ENCODE results near the gene CHST8.
"Not testable (repeated sequence)": the region's sequence is repeated elsewhere in the genome, so short reads cannot be mapped to it uniquely, and the experiment has no call there.

CHST8 gene

DNA sequence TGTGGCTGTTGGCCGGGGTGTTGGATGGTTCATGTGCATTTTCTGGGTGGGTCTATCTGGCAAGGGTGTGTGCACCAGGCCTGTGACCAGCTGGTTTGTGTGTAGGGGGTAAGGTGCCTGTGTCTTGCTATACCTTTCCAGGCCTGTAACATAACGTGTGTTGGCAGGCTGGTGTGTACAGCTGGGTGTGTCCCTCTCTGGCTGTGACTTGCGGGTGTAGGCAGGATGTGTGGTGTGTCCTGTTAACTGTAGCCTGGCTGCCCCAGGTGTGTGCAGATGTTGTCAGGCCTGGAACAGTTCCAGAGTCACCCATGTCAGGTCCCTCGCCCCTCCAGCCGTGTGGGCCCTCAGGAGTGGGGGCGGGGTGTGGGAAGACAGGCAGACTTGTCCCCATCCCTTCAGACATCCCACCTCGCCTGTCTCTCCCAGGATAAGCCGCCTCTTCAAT, 184.7 kb downstream of the CHST8 start:
- Mint-ChIP-seq H3K27ac (no peak overlapping the region), H3K36me3 (no peaks in the 10 kb centered on the region), H3K4me1 (no peaks in the 10 kb centered on the region), H3K9me3 (no peaks in the 10 kb centered on the region), H3K27me3 (peaks cover 2% of the 10 kb centered on the region), H3K4me3 (no peak overlapping the region)

DNA sequence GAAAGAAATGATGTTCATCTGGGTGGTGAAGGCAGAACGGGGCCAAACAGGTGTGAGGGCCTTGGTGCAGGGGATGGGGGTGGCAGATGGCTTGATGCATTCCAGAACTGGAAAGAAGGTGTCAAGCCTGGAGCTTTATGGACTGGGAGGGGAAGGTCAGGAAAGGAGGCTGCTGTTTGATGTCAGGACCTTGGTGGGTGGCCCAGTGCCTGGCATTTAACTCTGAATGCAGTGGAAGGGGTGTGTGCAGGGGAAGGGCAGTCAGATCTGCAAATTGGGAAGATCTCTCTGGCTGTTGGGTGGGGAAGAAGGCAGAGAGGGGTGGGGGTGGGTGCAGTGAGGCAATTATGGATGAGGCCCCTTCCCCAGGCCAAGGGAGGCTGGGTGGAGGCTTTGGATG, 186.6 kb downstream of the CHST8 start:
- Mint-ChIP-seq H3K36me3 (no peaks in the 10 kb centered on the region), H3K4me3 (no peak overlapping the region), H3K9me3 (no peaks in the 10 kb centered on the region), H3K27ac (no peak overlapping the region), H3K4me1 (no peaks in the 10 kb centered on the region), H3K27me3 (no peaks in the 10 kb centered on the region)

DNA sequence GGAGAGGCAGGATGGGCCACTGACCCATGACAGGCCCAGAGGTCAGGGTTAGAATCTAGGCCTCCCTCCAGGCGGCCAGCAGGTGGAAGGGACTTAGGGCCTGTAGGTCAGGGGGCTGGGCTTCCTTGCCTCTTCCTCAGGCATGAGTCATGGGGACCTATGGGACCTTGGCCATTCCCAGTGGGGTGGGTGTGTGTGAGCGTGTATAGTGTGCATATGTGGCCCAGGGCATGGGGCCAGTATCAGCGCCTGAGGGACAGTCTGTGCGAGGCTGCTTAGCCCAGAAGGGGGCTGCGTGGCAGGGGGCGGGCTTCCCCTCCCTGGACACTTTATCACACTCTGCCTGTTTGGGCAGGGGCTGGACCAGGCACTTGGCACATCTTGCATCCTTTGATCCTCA, 188.2 kb downstream of the CHST8 start:
- no peaks in the 10 kb centered on the region for H3K9me3 Mint-ChIP-seq
- no peaks in the 10 kb centered on the region for H3K27me3 Mint-ChIP-seq
- H3K4me1 Mint-ChIP-seq, result no peaks in the 10 kb centered on the region
- H3K27ac Mint-ChIP-seq, result peak overlapping the region; percentile 35
- H3K4me3 Mint-ChIP-seq, result no peak overlapping the region
- no peaks in the 10 kb centered on the region for H3K36me3 Mint-ChIP-seq

GRCh38 chr19:33810821-33811220, 189.1 kb downstream of the CHST8 start:
- no peak overlapping the region for H3K4me3 Mint-ChIP-seq
- no peaks in the 10 kb centered on the region for H3K27me3 Mint-ChIP-seq
- H3K27ac Mint-ChIP-seq, result no peak overlapping the region

DNA sequence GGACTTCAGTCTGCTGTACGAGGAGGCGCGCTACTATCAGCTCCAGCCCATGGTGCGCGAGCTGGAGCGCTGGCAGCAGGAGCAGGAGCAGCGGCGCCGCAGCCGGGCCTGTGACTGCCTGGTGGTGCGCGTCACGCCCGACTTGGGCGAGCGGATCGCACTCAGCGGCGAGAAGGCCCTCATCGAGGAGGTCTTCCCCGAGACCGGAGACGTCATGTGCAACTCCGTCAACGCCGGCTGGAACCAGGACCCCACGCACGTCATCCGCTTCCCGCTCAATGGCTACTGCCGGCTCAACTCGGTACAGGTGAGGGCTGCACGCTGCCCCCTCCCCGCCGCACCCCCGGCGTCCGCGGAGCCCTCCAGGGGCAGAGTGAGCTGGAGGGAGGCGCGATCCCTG, 189.5 kb downstream of the CHST8 start:
- no peaks in the 10 kb centered on the region for H3K4me1 Mint-ChIP-seq
- H3K9me3 Mint-ChIP-seq, result no peaks in the 10 kb centered on the region
- H3K27me3 Mint-ChIP-seq, result no peaks in the 10 kb centered on the region
- H3K27ac Mint-ChIP-seq, result no peak overlapping the region
- no peaks in the 10 kb centered on the region for H3K36me3 Mint-ChIP-seq
- no peak overlapping the region for H3K4me3 Mint-ChIP-seq

More at GRCh38 chr19:33810821-33811220, 189.1 kb downstream of the CHST8 start:
- Mint-ChIP-seq H3K9me3 (no peaks in the 10 kb centered on the region), H3K36me3 (no peaks in the 10 kb centered on the region), H3K4me1 (no peaks in the 10 kb centered on the region)

DNA sequence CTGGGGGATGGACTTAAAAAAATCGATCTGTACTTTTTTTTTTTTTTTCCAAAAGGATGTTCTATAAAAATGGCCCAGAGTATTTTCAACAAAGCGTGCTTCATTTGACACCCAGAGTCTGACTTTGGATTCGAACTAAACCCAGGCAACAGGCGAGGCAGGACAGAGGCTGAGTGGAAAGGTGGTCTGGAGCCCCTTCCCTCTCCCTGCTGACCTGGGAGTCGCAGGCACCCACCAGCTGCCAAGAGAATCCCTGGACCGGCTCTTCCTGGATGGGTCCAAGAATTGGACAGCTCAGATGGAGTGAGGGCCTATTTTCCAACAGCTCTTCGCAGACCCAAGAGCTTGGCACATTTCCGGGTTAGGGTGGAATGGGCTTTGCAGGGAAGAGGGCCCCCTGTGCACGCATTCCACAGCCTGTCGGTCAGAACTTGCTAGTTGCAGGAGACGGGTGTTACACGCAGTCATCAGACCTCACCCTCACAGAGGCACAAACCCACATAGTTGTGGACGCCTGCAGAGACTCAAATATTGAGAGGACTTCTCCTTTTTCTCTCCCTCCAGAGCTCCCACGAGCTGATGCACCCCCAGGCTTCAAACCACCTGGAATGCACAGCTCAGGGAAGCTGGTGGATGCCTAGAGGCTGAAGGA, 190.1 kb downstream of the CHST8 start:
- no peaks in the 10 kb centered on the region for H3K4me1 Mint-ChIP-seq
- no peak overlapping the region for H3K27ac Mint-ChIP-seq
- H3K27me3 Mint-ChIP-seq, result no peaks in the 10 kb centered on the region
- H3K4me3 Mint-ChIP-seq, result no peak overlapping the region
- no peaks in the 10 kb centered on the region for H3K9me3 Mint-ChIP-seq
- H3K36me3 Mint-ChIP-seq, result no peaks in the 10 kb centered on the region

GRCh38 chr19:33812388-33813330, 190.9 kb downstream of the CHST8 start:
- no peaks in the 10 kb centered on the region for H3K9me3 Mint-ChIP-seq
- no peak overlapping the region for H3K27ac Mint-ChIP-seq
- H3K4me3 Mint-ChIP-seq, result no peak overlapping the region
- no peaks in the 10 kb centered on the region for H3K36me3 Mint-ChIP-seq
- H3K27me3 Mint-ChIP-seq, result no peaks in the 10 kb centered on the region
- no peaks in the 10 kb centered on the region for H3K4me1 Mint-ChIP-seq

DNA sequence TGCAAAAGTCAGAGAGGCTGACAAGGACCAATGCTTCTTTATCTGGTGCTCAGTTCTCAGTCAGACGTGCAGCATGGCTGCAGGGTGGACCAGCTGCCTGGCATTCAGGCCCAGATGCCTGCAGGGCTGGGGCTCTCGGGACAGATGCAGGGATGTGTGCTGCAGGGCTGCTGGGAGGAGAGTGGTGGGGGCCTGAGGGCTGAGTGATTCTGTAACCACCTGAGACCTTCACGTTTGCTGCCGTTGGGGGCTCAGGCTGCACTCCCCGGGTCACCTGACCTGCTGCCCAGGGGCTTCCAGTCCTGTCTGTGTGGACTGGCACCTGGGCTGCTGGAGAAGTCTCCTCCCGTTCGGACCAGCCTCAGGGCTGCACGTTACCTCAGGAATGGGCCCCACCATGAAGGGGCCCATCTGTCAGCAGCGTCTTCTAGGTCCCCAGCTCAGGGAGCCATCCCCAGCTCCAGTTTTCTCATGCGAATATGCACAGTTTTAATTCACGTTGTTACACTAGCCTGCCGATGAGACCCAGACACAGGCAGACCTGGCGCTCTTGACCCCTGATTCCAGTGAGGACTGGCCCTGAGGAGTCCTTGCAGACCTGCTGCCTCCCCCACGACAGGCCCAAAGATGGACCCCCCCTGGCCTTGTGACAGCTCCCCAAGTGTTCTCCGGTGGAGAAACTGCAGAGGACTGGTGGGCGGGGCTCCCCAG, 191.8 kb downstream of the CHST8 start:
- Mint-ChIP-seq H3K9me3 (no peaks in the 10 kb centered on the region), H3K4me3 (no peak overlapping the region), H3K4me1 (no peaks in the 10 kb centered on the region), H3K27ac (no peak overlapping the region), H3K36me3 (no peaks in the 10 kb centered on the region), H3K27me3 (no peaks in the 10 kb centered on the region)

GRCh38 chr19:33814181-33815165, 192.7 kb downstream of the CHST8 start:
- Mint-ChIP-seq H3K9me3 (no peaks in the 10 kb centered on the region), H3K4me3 (no peak overlapping the region), H3K36me3 (no peaks in the 10 kb centered on the region), H3K4me1 (peaks cover 4% of the 10 kb centered on the region), H3K27me3 (peaks cover 2% of the 10 kb centered on the region), H3K27ac (no peak overlapping the region)

DNA sequence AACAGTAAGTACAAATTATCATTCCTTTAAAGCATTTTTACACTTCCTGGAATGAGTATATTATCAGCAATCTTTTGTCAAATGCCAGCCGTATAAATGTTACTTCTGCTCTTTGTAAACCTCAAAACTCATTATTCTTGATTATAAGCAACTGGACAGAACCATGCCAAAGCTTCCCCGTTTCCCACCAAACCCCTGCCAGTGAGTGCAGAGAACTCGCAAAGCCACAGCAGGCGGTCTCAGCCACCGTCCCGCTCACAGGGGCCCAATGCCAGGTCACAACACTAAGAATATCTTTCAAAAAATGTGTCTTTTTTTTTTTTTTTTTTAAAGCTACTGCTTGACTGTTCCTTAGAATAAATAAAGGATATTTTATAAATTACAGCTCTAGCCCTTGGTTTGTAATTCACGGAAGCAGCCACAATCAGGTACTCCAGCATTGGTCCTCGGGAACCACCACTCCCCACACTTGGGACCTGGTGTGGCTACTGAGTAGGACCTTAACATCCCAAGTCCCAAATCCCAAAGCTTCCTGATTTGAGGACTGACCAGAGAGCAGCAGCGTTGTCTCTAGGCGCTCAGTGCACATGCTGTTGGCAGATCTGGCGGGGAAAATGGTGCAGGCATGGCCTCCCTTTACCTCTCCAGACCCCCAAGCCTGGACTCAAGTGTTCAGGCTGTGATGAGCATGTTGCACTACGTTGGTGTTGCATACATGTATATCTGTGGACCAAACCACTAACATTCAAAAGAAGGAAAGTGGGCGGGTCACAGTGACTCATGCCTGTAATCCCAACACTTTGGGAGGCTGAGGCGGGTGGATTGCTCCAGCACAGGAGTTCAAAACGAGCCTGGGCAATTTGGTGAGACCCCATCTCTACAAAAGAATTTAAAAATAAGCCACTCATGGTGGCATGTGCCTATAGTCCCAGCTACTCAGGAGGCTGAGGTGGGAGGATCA, 193.9 kb downstream of the CHST8 start:
- Mint-ChIP-seq H3K36me3 (no peaks in the 10 kb centered on the region), H3K4me3 (no peak overlapping the region), H3K4me1 (peaks cover 6% of the 10 kb centered on the region), H3K27ac (no peak overlapping the region), H3K27me3 (peaks cover 3% of the 10 kb centered on the region), H3K9me3 (no peaks in the 10 kb centered on the region)

DNA sequence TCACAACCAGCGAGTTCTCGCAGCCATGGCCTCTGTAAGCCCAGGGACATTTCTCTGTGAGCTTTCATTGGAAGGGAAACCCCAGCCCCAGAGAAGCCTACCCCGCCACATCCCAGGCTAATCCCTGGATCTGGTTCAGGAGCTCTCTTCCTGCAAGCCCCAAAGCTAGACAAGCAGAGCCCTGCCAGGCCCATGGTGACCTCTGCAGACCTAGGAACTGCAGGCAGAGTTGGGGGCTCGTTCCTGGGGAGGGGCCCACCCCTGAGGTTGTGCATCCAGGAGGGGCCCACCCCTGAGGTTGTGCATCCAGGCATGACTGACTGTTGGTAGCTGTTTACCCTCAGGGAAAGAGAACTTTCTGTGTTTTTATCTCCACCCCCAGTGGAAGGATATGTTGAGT, 196.7 kb downstream of the CHST8 start:
- no peak overlapping the region for H3K27ac Mint-ChIP-seq
- H3K9me3 Mint-ChIP-seq, result no peaks in the 10 kb centered on the region
- peaks cover 7% of the 10 kb centered on the region for H3K27me3 Mint-ChIP-seq
- peaks cover 12% of the 10 kb centered on the region for H3K4me1 Mint-ChIP-seq
- peak overlapping the region; percentile 19 for H3K4me3 Mint-ChIP-seq
- H3K36me3 Mint-ChIP-seq, result no peaks in the 10 kb centered on the region

DNA sequence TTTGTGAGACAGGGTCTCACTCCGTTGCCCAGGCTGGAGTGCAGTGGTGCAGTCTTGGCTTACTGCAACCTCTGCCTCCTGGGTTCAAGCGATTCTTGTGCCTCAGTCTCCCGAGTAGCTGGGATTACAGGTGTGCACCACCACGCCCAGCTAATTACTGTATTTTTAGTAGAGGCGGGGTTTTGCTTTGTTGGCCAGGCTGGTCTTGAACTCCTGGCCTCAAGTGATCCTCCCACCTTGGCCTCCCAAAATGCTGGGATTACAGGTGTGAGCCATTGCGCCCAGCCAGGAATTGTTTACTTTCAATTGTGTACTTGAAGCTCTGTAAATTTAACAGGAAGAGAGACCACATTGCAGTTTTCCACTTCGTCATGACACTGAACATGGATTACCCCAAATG, 197.3 kb downstream of the CHST8 start:
- not testable (repeated sequence) for H3K9me3 Mint-ChIP-seq, H3K36me3 Mint-ChIP-seq, H3K27me3 Mint-ChIP-seq, H3K27ac Mint-ChIP-seq
- Mint-ChIP-seq H3K4me1 (peaks cover 12% of the 10 kb centered on the region), H3K4me3 (peak overlapping the region; percentile 67)

- H3K27me3 Mint-ChIP-seq, result peaks cover 7% of the 10 kb centered on the region
- no peaks in the 10 kb centered on the region for H3K36me3 Mint-ChIP-seq
- peak overlapping the region; percentile 67 for H3K4me3 Mint-ChIP-seq
- no peaks in the 10 kb centered on the region for H3K9me3 Mint-ChIP-seq
- H3K4me1 Mint-ChIP-seq, result peaks cover 12% of the 10 kb centered on the region
- H3K27ac Mint-ChIP-seq, result no peak overlapping the region
These were observed 197.7 kb downstream of the CHST8 start for GRCh38 chr19:33819506-33819879.
